Hematopoietic multipotent progenitor cell treated with erythropoietin and hydrocortisone succinate and interleukin-3 and kit ligand, for 4 days (in vitro differentiated cells): Measurements from ENCODE around the gene LMBRD2.

Experiments
- DNase-seq: peaks from one replicate; pipeline ENCODE4 v3.0.0-alpha.2; 2015

Gene LMBRD2

DNA sequence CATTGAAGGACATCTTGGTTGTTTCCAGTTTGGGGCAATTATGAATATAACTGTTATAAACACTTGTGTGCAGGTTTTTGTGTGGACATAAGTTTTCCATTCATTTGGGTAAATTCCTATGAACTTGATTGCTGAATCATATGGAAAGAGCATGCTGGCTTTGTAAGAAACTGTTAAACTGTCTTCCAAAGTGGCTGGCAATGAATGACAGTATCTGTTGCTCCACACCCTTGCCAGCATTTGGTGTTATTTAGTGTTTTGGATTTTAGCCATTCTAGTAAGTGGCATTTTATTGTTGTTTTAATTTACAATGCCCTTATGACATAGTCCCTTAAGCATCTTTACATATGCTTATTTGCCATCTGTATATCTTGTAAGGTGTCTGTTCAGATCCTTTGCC lies 55.2 kb downstream of the LMBRD2 start:
- no peak for DNase-seq

DNA sequence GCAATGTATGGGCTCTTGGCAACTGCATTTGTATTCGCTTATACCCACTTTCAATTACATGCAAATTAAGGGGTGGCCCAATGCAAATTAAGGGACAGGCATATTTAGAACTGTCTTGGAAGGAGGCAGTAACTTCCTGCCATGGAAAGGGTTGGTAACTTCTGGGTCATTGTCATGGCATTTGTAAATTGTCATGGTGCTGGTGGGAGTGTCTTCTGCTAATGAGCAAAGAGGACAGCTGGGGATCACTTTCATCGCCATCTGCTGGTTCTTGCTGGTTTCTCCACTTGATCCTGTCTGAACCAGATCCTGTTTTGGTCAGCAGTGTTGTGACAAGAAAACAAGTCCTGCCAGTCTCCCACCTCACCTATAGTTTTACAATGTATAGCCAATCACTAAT lies 61.7 kb downstream of the LMBRD2 start:
- peak; percentile 76 for DNase-seq

DNA sequence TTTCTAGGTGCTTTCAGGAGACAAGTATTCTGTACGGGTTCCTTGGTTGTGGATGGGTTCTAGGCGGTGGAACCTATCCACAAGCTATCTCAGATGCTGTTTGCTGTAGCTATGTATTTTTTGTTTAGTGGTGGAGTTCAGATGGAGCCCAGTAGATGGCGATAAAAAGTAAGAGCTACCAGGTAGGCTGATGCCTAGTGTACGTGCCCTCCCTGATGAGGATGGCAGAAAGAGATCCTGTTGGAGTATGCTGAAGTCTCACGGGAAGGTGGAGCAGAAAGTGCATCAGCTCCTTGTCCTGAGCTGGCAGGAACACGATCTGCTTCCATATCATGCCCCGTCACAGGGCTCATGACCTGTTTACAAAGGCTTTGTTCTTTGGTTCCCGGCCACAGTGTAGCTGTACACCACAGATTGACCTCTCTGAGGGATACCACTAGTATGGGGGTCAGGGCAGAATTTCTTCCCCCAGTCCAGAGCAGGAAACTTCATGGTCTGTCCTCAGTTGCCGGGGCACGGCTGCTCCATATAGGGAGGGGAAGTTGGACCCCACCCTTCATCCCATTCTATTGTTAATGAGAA lies 72.4 kb downstream of the LMBRD2 start:
- peak; percentile 75 for DNase-seq

DNA sequence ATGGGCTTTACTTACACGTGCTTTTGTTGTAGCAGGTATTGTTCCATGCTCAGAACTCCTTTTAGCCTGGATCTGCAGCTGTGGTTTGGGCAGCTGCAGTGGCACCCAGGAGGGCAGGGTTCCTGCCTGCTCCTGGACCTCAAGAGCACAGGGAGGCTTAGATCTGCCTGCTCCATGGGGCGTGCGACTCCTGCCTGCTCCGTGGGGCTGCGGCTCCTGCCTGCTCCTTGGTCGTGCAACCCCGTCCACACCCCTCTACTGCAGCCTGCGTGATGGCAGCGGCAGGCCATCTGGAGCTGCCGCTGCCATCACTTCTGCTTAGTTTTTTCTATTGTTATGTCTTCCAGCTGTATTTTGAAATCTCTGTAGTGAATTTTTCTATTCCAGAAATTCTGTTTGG lies 73.3 kb downstream of the LMBRD2 start:
- DNase-seq, result no peak

- DNase-seq, result peak; percentile 69
Measured at GRCh38 chr5:36073595-36074216, 78.0 kb downstream of the LMBRD2 start.

GRCh38 chr5:36070687-36071571 lies 80.8 kb downstream of the LMBRD2 start:
- no peak for DNase-seq

- no peak for DNase-seq
Measured at GRCh38 chr5:36068751-36069281, 82.9 kb downstream of the LMBRD2 start.

- peak; percentile 19 for DNase-seq
Measured at GRCh38 chr5:36066540-36067210, 85.0 kb downstream of the LMBRD2 start, which contains the start of gene UGT3A2. UGT3A2 (minus strand) TSS chr5:36066882; CDS start chr5:36066789, 93 bp downstream.

DNA sequence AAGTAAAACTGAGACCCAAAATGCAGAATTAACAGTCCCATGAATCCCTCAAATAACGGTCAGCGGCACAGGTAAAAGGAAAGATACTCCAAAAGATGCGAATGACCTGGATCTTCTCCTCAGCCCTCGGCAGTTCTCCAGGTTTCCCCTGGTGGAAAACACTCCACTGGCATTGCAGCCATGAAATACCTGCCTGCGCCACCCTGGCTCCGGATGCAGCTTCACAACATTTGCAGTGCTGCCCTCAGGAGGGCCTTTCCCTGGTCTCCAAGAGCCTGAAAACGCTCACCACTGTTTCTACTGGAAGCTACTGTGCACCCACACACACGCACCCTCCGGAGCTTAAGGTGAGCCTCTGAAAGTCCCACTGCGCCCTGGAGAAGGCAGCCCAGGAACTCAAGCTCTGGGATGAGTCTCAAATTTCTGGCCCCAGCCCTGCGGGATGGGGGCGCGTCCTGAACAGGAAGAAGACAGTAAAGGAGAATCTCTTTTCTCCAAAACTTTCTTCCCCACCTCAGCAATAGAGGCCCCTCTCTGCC lies 85.6 kb downstream of the LMBRD2 start:
- DNase-seq, result no peak

- peak; percentile 47 for DNase-seq
Measured at GRCh38 chr5:36060420-36060887, 91.2 kb downstream of the LMBRD2 start.

DNA sequence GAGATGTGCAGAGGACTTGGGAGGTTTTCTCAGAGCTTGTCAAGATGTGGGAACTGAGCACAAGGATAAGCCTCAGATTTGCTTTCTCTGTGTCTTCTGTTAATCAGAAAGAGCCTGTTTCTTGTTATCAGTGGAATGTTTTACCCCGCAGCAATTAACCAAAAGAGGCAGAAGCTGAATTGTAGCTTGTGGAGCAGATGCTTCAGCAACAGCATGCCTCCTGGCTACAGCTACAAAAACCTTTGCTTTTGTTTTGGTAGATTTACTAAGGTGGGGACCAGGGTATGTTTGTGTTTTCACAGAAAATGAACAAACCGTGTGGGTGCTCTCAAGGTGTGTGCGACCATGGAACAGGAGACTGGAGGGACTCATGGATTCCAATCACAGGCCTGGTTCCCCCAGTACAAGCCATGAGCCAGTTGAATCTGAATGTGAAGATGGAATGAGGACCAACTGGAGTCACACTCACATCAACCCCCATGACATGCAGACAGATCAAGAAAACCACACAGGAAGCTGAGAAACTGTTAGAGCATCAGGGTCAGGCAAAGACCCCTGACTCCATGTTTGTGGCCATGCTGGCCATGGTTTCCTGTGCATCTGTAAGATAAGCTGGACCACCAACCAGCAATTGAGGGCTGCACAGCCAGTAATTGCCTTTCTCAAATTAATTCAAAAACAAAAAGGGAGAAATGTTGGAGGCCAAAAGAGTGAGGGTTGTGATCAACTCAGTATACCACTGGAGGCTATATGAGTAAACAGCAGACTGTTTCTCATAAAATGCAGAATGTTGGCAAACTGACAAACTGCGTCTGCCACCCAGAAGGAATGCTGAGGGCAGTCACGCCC lies 91.9 kb downstream of the LMBRD2 start:
- peak; percentile 44 for DNase-seq

GRCh38 chr5:36058776-36059175 lies 92.9 kb downstream of the LMBRD2 start:
- no peak for DNase-seq

DNA sequence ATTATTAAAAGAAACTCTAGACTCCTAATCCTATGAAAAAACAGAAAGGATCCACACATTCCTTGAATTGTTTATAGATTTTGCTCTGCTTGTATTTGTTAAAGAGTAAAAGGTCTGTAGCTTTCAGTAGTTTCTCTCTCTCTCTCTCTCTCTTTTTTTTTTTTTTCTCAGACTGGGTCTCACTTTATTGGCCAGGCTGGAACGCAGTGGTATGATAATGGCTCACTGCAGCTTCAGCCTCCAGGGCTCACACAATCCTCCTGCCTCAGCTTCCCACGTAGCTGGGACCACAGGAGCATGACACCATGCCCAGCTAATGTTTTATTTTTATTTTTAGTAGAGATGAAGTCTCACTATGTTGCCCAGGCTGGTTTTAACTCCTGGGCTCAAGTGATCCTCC lies 94.3 kb downstream of the LMBRD2 start:
- DNase-seq, result no peak

DNA sequence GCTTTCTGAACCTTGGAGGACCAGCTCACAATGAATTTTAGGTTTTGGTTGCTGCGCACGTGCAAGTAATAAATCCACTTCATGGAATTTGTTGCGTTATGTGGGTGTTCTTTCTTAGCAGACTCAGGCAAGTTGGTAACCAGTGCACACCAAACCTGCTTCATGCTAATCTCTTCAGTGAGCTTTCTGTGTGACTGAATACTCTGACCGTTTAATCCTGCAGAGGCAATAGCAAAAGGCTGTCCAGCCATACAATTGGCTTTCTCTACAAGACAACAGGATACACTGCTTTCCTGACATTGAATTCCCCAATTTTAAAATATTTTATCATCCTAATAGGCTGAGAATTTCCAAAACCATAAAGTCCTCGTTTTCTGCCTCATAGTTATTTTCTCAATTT lies 95.3 kb downstream of the LMBRD2 start:
- DNase-seq, result no peak

DNA sequence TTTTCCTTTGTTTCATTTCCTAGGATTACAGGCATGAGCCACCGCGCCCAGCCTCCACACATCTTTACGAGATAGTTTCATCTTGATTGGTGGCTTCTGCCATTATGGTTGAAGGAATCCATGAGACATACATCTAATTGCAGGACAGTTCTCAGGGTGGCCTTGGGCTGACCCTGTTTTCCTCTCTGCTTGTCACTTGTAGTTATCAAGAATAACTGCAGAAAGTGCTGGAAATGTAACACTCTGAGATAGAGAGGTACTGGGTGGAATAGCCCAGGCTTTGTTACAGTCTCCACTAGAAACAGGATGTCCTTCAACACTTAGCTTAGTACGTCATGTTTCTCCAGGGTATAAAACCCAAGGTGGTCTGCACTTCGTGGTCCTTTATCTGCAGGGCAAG lies 95.7 kb downstream of the LMBRD2 start:
- no peak for DNase-seq

GRCh38 chr5:36054647-36055046 lies 97.0 kb downstream of the LMBRD2 start:
- peak; percentile 46 for DNase-seq

DNA sequence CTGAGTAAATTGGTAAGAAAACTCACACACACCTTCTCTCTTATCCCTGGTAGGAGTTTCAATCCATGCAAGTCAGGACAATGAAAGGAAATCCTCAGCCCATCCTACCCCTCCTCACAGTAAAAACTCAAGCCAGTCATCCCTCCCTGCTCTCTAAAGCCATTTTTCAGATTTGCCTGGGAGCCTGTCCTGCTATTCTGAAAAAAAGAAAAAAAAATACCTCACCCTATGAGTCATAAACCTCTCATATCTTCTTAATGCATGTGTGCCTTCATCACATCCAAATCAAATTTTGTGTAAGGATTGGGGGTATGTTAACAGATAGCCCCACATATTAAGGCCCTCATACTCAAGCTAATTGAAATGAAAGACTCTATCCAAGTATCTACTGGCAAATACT lies 99.1 kb downstream of the LMBRD2 start:
- no peak for DNase-seq

DNA sequence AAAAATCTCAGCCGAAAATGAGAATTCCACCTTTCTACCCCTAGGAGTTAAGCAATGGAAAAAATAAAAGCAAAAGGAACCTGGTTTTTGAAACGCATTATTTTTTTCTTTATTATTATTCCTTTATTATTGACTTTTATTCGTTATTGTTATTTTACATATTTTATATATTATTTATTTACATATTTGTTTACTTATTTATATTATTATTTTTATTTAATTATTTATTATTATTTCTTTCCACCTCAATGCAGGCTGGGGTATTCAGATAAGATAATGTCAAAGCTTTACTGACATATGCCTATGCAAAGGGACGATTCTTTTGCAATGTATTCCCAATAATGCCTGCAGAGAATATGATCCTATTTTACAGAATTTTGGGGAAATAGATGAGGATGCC lies 101.7 kb downstream of the LMBRD2 start:
- DNase-seq, result no peak
